ENCODE results near the gene HDAC4. TPM values are rescaled to one million over a fixed set of nuclear protein-coding genes. Genes with fewer than 3 reads are reported as not detected.

HDAC4 gene
- polyA plus RNA-seq, 1 donor (not counting 4 experiments of a cell fraction or from before 2014, with no cell fraction given) = 2.9 TPM

- Histone ChIP-seq H3K4me2 (ENCODE audit: control insufficient read depth, extremely low read depth, insufficient read depth, low read depth, low read length) (no peak overlapping the region), H2AFZ (ENCODE audit: control insufficient read depth, low read length) (no peak overlapping the region), H3K9me1 (ENCODE audit: control insufficient read depth, extremely low read depth, insufficient read depth, low read length) (no peaks in the 10 kb centered on the region), H3K4me1 (ENCODE audit: control insufficient read depth, extremely low read depth, insufficient read depth, low read length) (no peaks in the 10 kb centered on the region), H3K9ac (ENCODE audit: control insufficient read depth, extremely low read depth, insufficient read depth, low read length) (no peak overlapping the region), H3K27me3 (ENCODE audit: control insufficient read depth, extremely low read depth, insufficient read depth, low read length) (no peaks in the 10 kb centered on the region), H3K79me2 (ENCODE audit: control insufficient read depth, insufficient read depth, low read length) (no peaks in the 10 kb centered on the region), H3K27ac (ENCODE audit: control insufficient read depth, insufficient read depth, low read length) (no peak overlapping the region), H3K4me3 (ENCODE audit: control insufficient read depth in 2 of 3, extremely low read depth in 1 of 3, insufficient read depth in 2 of 3, low read depth in 1 of 3, low read length in 3 of 3) (no peak overlapping the region), H4K20me1 (ENCODE audit: control insufficient read depth, extremely low read depth, insufficient read depth, low read length) (no peaks in the 10 kb centered on the region), H3K36me3 (ENCODE audit: control insufficient read depth in 2 of 2, extremely low read depth in 1 of 2, insufficient read depth in 2 of 2, low read length in 2 of 2) (peaks cover 0 to 1% of the 10 kb centered on the region in 2 experiments), H3K9me3 (ENCODE audit: control insufficient read depth, low read depth, low read length) (no peaks in the 10 kb centered on the region)
- FAIRE-seq (no peak), DNase-seq (ENCODE audit: low read depth, low spot score) (no peak)
- dilution Hi-C loops (cut with MboI; ENCODE audit: extremely low pct_ligation_motif_present, low sequenced_read_pairs) = no loop called here
- TF ChIP-seq, protein P1, sequence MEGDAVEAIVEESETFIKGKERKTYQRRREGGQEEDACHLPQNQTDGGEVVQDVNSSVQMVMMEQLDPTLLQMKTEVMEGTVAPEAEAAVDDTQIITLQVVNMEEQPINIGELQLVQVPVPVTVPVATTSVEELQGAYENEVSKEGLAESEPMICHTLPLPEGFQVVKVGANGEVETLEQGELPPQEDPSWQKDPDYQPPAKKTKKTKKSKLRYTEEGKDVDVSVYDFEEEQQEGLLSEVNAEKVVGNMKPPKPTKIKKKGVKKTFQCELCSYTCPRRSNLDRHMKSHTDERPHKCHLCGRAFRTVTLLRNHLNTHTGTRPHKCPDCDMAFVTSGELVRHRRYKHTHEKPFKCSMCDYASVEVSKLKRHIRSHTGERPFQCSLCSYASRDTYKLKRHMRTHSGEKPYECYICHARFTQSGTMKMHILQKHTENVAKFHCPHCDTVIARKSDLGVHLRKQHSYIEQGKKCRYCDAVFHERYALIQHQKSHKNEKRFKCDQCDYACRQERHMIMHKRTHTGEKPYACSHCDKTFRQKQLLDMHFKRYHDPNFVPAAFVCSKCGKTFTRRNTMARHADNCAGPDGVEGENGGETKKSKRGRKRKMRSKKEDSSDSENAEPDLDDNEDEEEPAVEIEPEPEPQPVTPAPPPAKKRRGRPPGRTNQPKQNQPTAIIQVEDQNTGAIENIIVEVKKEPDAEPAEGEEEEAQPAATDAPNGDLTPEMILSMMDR (optimal IDR thresholded peaks at IDR 0.05 in 1 of 3, IDR thresholded peaks at IDR 0.05 in 1 of 3, conservative IDR thresholded peaks at IDR 0.05 in 1 of 3; ENCODE audit: extremely low read depth in 1 of 3, insufficient read depth in 2 of 3, low read length in 3 of 3) = no peak
- TF ChIP-seq EZH2 (IDR thresholded peaks at IDR 0.05; ENCODE audit: low read length) = no peak
These were observed 217.6 kb downstream of the HDAC4 start for GRCh38 chr2:239182981-239183791.

DNA sequence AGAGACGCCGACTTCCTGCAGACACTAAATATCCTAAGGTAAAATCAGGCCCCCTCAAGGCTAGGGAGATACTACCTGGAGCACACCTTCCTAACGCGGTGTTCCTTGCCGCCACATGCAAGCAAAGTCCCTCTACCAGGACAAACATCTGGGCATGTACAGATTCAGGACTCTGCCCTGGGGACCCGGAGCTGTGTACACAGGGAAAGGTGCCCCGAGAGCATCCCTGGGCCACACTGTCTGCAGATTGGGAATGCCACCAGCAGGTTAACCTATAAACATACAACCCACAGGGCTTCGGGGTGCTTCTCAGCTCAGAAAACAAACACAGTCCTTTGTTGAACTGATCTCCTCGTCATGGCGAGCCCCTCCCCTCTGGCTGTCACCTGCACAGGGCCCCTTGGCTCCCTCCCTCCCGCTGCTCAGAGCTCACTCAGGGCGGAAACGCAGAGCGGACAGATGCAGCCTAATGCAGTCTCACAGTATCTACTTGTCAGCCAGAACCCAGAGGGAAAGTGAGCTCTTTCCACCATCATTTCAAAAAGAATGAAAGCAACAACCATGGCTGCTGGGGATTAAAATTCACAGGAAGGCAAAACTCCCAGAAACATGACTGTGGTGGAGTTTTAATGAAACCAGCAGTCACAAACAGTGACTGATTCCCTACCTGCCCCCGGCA, 218.8 kb downstream of the HDAC4 start:
- no peaks in the 10 kb centered on the region for H3K9me3 ChIP-seq (ENCODE audit: control insufficient read depth, low read depth, low read length)
- FAIRE-seq (no peak), DNase-seq (ENCODE audit: low read depth, low spot score) (no peak)
- H3K27me3 ChIP-seq (ENCODE audit: control insufficient read depth, extremely low read depth, insufficient read depth, low read length) = no peaks in the 10 kb centered on the region
- H3K9ac ChIP-seq (ENCODE audit: control insufficient read depth, extremely low read depth, insufficient read depth, low read length) = no peak overlapping the region
- no peaks in the 10 kb centered on the region for H4K20me1 ChIP-seq (ENCODE audit: control insufficient read depth, extremely low read depth, insufficient read depth, low read length)
- no peak overlapping the region for H3K4me3 ChIP-seq (ENCODE audit: control insufficient read depth in 2 of 3, extremely low read depth in 1 of 3, insufficient read depth in 2 of 3, low read depth in 1 of 3, low read length in 3 of 3)
- H3K27ac ChIP-seq (ENCODE audit: control insufficient read depth, insufficient read depth, low read length) = no peak overlapping the region
- H3K4me1 ChIP-seq (ENCODE audit: control insufficient read depth, extremely low read depth, insufficient read depth, low read length) = no peaks in the 10 kb centered on the region
- TF ChIP-seq, protein P1 (optimal IDR thresholded peaks at IDR 0.05 in 1 of 3, IDR thresholded peaks at IDR 0.05 in 1 of 3, conservative IDR thresholded peaks at IDR 0.05 in 1 of 3; ENCODE audit: extremely low read depth in 1 of 3, insufficient read depth in 2 of 3, low read length in 3 of 3) = no peak
- TF ChIP-seq EZH2 (IDR thresholded peaks at IDR 0.05; ENCODE audit: low read length) = no peak
- peaks cover 0 to 1% of the 10 kb centered on the region in 2 experiments for H3K36me3 ChIP-seq (ENCODE audit: control insufficient read depth in 2 of 2, extremely low read depth in 1 of 2, insufficient read depth in 2 of 2, low read length in 2 of 2)
- dilution Hi-C loops (cut with MboI; ENCODE audit: extremely low pct_ligation_motif_present, low sequenced_read_pairs) = no loop called here
- no peak overlapping the region for H2AFZ ChIP-seq (ENCODE audit: control insufficient read depth, low read length)
- no peaks in the 10 kb centered on the region for H3K79me2 ChIP-seq (ENCODE audit: control insufficient read depth, insufficient read depth, low read length)
- H3K9me1 ChIP-seq (ENCODE audit: control insufficient read depth, extremely low read depth, insufficient read depth, low read length) = no peaks in the 10 kb centered on the region
- H3K4me2 ChIP-seq (ENCODE audit: control insufficient read depth, extremely low read depth, insufficient read depth, low read depth, low read length) = no peak overlapping the region
